GM13977 (cell line): Measurements from ENCODE around the gene EPB41L3.
"Not testable (repeated sequence)": the region's sequence is repeated elsewhere in the genome, so short reads cannot be mapped to it uniquely, and the experiment has no call there.

Experiments
- DNase-seq: peaks from one replicate; pipeline ENCODE4 v3.0.0; 2012; ENCODE audit warnings: low spot score
- CTCF ChIP-seq: IDR thresholded peaks from 2 replicates; pipeline ENCODE4 v1.5.1; 2012; ENCODE audit warnings: mild to moderate bottlenecking, control low read depth; ENCODE audit not compliant: insufficient read depth; ENCODE audit errors: extremely low read depth, missing control alignments
- in situ Hi-C: fragments of 300-500 bp; cut with MboI; formaldehyde crosslinking; loops from one replicate; pipeline ENCODE4 v1.12.0; 2022; ENCODE audit warnings: low sequenced_read_pairs, low pct_unique_long_range_greater_than_20kb, mixed read lengths, inconsistent platforms; ENCODE audit not compliant: unreplicated experiment

The EPB41L3 gene

GRCh38 chr18:5515011-5515784 lies 28.6 kb downstream of the EPB41L3 start:
- no peak for TF ChIP-seq CTCF
- no peak for DNase-seq
- in situ Hi-C loops, result loop anchor here (25.0 kb wide), 1 partner anchor 103 kb away; no protein-coding TSS in a partner anchor

- TF ChIP-seq CTCF, result no peak
- in situ Hi-C loops, result loop anchor here (25.0 kb wide), 1 partner anchor 102 kb away; no protein-coding TSS in a partner anchor
- no peak for DNase-seq
Measured at GRCh38 chr18:5513947-5514346, 29.9 kb downstream of the EPB41L3 start.

GRCh38 chr18:5512176-5512575 lies 31.6 kb downstream of the EPB41L3 start:
- in situ Hi-C loops, result loop anchor here (25.0 kb wide), 1 partner anchor 100 kb away; no protein-coding TSS in a partner anchor
- TF ChIP-seq CTCF, result no peak
- no peak for DNase-seq

GRCh38 chr18:5511541-5511940 lies 32.3 kb downstream of the EPB41L3 start:
- not testable (repeated sequence) for DNase-seq
- in situ Hi-C loops, result loop anchor here (25.0 kb wide), 1 partner anchor 99 kb away; no protein-coding TSS in a partner anchor

- DNase-seq, result no peak
- in situ Hi-C loops, result loop anchor here (25.0 kb wide), 1 partner anchor 98 kb away; no protein-coding TSS in a partner anchor
- no peak for TF ChIP-seq CTCF
Measured at GRCh38 chr18:5510135-5510846, 33.5 kb downstream of the EPB41L3 start.

GRCh38 chr18:5508821-5509220 lies 35.0 kb downstream of the EPB41L3 start:
- no peak for DNase-seq
- in situ Hi-C loops, result loop anchor here (25.0 kb wide), 1 partner anchor 97 kb away; no protein-coding TSS in a partner anchor
- no peak for TF ChIP-seq CTCF

GRCh38 chr18:5507756-5508155 lies 36.0 kb downstream of the EPB41L3 start:
- no peak for TF ChIP-seq CTCF
- no peak for DNase-seq
- in situ Hi-C loops, result loop anchor here (25.0 kb wide), 1 partner anchor 95 kb away; no protein-coding TSS in a partner anchor
